HPDE6-E6E7 (cell line): ENCODE data around the gene CHSY3.

Experiments
- DNase-seq: peaks from one replicate; pipeline ENCODE4 v3.0.0; 2011; ENCODE audit warnings: missing footprints; ENCODE audit errors: extremely low spot score

CHSY3 gene

DNA sequence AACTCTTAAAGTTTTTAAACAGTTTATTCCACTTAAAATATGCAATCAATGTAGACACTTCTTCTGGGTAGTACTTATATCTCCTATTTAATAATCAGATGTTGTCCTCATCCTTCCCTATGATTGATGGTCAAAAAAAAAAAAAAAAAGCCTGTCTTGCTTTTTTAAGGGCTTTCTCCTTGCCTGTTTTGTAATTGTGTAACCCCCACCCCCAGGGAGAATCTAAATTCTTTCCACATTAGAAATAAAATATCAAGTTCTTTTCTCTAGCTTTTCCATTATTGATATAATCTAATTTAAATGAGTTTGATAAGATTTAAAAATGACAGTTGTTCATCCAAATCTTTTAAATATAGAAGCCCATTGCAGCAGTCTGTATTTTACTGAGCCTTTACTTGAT is 119.7 kb downstream of the CHSY3 start:
- DNase-seq, result no peak

DNA sequence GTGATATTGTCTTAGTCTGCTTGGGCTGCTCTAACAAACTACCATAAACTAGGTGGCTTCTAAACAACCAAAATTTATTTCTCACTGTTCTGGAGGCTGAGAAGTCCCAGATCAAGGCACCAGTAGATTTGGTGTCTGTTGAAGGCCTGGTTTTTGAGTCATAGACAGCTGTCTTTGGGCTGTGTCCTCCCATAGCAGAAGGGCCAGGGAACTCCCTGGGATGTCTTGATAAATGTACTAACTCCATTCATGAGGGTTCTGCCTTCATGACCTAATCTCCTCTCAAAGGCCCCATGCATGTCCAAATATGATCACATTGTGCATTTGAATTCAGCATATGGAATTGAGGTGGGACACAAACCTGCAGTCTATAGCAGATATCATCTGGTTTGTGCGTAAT is 121.2 kb downstream of the CHSY3 start:
- no peak for DNase-seq

DNA sequence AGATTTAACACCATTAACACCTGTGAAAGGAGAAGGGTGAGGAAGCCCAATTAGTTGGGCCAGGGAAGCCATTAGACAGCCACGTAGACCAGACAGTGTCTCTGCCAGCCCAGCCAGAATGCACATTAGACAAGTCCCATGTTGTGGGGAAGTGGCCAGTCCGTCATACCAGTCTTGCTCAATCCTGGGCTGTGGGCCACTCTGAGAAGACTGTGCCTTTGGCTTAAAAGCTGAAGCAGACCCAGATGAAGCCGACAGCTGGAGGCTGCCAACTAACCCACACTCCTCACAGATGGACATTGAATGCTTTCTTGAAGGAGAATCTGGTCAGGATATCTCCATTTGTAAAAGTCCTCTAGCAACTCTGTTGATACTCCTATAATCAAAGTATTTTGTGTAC is 128.5 kb downstream of the CHSY3 start:
- no peak for DNase-seq

DNA sequence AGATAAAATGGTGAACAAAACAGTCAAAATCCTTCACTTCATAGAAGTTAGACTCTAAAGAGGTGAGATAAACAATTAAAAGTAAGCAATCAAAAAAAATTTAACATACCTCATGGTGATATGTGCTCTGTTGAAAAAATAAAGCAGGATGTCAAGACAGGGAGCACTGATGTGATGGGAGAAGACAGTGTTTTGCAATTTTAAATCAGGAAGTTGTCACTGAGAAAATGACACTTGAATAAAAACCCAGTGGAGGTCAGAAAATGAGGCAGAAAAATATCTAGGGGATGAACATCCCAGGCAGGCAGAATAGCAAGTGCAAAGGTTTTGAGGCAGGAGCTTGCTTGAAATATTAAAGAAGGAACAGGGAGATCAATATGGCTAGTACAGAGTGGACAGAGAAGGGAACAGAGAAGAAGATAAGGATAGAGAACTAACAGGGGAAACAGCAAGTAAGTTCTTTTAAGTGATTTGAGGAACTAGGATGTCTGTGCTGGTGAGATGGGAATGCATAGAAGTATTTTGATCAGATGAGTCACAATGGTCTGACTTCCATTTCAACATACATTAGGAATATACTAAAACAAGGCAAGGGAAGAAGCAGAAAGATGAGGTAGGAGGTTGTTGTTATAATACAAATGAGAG is 130.4 kb downstream of the CHSY3 start:
- DNase-seq, result no peak

DNA sequence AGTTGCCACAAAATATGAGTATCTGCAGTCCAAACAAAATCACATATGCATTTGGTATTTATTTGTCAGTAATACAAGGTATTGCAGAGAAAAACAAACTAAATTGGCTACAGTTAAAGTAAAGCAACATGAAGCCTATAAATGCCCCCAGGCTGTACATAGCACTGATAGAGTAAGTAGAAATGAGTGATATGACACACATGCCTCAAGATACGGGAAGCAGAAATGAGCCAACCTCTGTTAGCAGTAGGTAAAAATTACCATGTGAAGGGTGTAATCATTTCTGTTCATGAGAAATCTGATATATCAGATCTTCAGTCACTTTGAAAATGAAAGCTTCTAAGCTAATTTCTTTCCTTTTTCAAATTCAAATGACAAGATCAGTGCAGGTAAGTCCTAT is 131.1 kb downstream of the CHSY3 start:
- no peak for DNase-seq

DNA sequence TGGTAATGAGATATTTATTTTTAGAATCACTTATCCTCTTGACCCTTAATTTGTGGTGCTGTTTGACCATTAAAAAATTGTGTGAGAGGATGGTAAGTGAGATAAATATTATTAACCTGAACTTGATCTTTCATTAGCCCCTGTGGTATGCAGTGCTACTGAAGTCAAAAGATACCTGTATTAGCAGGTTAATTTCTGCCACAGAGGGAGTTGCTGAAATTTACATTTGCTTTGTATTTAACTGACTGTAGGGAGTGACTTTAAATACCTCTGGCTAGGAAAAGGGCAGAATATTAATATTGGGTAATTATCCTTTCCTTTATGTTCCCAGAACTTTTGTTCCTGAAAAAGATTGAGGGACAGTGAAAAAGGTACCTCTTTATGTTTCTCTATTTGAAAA is 133.6 kb downstream of the CHSY3 start:
- no peak for DNase-seq

DNA sequence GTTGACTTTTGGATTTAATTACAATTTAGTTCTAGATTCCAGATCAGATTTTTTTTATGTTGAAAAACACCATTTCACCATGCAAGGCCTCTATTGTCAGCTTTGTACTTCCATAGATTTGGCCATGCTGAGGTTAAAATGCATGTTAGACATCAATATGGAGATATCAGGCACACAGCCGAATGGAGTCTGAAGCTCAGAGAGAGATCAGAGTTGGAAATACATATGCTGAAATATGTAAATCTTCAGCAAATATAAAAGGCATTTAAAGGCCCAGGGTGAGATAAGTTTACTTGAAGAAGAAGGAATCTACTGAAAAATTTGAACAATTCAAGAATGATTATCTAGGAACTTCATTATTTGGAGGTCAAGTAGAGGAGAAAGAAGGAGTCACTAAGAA is 139.6 kb downstream of the CHSY3 start:
- no peak for DNase-seq

DNA sequence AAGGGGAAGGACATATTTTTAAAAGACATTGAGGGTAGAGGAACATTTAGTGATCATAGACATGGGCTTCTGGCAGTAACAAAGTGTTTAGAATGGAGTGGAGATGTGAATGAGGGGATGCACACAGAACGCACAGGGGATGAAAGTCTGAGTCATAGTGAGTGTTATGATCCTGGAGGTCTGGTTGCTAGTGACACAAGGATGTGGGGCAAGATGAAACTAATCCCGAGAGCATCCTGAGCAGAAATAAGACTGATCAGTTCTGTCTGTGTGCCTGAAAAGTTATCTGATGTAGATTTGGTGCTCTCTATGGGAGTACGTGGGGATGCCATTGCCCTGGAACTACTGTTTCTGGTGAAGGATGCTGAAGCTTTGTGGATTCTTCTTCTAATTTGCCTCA is 141.1 kb downstream of the CHSY3 start:
- DNase-seq, result no peak

DNA sequence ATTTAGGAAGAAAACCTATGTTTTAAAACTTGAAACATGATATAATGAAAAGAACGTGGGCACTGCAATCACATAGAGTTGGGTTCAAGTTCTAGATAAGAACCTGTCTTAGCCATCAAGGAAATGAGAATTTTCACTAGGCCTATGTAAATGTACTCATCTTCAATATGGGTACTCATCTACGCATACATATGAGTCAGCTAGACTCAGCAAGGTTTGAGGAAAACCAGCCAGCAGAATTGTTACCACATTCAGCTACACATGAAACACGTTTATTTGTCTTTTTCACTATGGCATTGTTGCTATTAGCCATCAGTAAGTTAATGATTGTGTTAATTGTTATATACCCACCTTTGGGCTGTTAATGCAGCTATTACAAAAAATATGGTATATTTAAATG is 146.3 kb downstream of the CHSY3 start:
- no peak for DNase-seq

DNA sequence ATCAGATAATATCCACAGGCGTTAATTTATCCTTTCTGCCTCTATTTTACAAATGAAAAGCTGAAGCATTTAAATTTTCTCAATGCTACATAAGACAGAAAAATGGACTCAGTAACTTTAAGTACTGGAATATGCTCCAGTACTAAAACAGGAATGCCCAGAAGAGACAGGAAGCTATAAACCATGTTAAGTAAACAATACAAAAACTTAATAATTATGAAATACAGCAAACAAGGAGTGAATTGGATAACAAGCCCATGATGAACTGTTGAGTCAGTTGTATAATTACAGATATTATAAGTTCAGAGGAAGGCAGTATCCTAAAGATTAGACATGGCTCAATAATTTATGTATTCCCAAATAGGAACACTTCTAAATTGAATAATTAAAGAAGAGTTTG is 148.5 kb downstream of the CHSY3 start:
- DNase-seq, result no peak

DNA sequence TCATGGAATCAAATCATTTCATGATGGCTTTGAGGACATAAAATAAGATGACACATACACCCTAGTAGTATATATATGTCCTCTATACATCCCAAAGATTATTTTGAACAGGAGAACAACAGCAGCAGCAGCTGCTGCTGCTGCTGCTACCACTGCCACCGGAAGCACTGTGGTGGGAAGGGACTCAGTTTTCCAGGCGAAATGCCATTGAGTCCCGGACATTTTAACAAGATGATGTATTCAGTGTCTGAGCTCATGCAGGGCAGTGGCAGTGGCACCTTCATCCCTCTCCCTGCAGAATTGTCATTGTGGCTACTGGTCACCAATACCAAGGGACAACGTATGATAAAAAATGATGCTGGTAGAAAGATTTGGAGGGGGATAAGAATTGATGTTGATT is 151.3 kb downstream of the CHSY3 start:
- DNase-seq, result no peak

DNA sequence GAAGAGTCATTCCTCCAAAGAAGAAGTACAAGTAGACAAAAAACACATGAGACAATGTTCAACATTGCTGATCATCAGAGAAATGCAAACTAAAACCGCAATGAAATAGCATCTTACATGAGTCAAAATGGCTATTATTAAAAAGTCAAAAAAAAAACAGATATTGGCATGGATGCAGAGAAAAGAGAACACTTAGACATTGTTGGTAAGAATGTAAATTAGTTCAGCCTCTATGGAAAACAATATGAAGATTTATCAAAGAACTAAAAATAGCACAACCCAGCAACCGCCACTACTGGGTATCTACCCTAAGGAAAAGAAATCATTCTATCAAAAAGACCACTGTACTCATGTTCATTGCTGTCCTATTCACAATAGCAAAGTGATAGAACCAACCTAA is 157.5 kb downstream of the CHSY3 start:
- no peak for DNase-seq

DNA sequence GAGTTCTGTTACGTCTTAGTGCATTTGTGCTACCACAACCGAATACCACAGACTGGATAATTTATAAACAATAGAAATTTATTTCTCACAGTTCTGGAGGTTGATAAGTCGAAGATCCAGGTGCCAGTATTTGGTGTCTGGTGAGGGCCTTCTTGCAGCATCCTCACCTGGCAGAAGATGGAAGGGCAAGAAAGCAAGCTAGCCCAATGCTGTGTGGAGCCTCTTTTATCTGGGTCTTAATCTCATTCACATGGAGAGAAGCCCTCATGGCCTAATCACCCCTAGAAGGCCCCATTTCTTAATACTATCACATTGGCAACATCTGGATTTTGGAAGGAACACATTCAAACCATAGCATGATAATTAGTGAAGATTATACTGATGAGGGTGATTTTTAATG is 159.3 kb downstream of the CHSY3 start:
- DNase-seq, result no peak

DNA sequence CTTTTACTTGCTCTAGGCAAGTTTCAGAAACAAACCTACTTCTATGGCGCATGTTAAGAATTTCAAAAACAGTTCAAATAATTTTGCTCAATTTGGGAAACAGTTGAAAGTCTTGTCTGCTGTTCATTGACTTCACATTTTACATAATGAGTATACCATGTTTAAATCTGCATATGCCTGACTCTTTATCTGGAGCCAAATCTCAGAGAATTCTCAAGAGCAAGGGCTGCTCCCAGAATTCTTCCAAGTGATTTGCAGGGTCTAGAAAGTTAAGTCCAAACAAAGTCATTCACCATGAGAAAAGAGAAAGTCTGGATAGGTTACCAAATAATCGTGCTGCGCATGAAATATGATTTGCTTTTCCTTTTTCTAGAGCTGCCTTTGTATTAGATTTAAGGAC is 160.2 kb downstream of the CHSY3 start:
- no peak for DNase-seq

DNA sequence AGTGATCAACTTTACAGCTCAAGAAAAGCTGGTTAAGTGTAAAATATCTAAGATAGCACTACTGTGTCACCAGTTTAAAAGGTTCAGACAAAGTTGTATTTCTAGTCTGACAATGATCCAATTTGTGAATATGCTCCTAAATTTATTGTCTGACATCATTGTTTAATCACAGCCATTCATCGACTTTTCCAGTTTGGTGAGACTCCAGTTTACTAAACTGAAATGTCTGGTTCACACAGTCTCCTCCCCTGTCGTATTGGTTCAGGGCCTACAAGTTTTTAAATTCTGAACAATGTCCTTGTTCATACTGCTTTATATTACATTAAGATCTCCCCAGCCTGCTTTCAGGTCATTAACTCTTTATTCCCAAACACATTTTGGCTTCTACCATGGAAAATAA is 161.4 kb downstream of the CHSY3 start:
- DNase-seq, result no peak

DNA sequence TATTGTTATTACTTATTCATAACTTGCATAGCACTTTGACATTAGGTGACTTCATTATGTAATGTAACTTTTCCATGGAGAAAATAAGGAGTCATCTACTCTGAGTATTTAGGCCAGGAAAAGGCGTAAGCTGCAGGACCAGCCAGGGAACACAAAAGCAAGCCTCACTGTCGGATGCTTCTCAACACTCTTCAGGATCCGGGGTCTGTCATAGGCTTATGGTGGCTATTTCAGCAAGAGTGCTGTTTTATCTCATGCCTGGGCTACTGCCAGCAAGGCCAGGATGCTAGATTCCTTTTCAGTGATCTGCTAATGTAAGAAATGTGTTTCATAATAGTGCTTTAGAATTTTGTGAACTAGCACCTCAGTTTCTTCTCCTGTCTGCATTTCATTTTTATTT is 162.4 kb downstream of the CHSY3 start:
- DNase-seq, result no peak

DNA sequence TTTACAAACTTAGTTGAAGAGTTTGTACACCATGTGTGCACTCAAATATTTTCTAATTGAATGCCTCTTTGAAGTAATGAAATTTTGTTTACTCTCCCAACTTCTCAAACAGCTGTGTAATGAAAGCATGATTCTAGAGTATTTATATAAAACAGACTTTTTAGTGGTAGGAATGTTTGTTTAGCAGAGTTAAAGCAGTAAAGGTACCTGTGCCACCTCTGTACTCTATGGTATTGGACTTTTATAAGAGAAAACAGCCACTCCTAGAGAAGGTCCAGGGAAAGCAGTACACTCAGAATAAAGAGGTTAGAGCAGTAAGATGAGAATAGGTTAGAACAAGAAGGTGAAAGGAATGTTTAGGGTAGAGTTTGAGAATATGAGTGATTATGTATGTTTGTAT is 163.1 kb downstream of the CHSY3 start:
- no peak for DNase-seq

DNA sequence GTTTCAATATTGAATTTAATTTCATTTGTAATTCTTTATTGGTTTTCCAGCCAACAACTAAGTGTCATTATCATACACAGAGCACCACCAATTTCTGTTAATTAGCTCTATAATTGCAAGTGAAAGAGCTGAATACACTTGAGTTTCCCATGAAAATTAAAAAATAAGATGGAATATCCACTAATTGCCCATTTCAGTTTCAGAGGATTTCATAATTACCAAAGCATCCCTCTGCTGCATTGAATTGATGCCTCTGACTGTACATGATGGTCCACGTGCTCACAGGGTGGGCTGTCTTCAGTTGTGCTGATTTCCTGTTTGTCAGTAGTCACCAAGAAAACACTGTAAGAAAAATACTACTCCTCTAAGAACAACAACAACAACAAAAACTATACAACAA is 163.8 kb downstream of the CHSY3 start:
- no peak for DNase-seq

DNA sequence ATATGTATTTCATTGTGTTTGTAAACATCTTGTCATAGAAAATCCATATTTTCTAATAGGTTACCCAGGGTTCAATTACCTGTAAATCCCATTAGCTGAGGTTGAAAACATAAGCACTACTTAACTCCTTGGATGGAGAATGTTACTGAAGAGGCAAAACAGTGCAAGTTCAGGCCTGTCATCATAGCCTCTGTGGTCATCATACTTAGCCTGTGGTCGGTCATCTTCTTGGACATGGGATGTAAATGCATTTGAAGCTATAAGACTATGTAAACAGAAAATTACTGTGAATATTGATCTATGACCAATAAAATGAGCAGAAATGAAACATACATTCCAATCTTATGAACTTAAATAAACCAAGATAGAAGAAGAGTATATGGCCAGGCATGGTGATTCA is 164.7 kb downstream of the CHSY3 start:
- DNase-seq, result no peak

DNA sequence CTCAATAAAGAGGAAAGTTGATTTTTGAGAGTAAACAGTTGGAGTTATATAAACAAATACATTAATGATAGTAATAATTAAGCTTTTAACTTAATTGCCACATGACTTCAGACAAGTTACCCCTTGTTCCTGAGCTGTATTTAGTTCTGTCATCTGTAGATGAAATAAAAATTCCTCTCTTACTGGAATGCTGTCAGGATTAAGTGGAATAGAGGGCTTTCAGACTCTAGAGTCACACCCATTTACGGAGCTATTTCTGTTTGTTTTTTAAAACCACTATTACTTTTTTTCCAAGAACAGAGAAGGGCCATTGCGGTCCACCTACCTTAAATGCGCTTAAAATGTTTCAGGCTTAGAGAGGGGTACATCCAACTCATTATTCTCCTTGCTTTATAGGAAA is 170.6 kb downstream of the CHSY3 start:
- DNase-seq, result no peak

DNA sequence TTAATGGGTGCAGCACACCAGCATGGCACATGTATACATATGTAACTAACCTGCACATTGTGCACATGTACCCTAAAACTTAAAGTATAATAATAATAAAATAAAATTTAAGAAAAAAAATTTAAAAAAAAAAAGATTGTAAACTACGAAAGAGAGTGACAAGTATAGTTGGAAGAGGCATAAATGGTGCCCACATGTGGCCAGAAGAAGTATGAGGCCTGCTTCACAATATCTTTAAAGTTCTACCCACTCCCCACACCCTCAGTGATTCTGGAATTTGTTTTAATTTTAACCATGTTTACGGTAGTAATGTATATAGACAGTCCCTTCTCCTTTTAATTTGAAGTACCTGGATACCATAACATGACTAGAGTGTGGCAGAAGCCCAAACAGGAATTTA is 172.7 kb downstream of the CHSY3 start:
- DNase-seq, result no peak

DNA sequence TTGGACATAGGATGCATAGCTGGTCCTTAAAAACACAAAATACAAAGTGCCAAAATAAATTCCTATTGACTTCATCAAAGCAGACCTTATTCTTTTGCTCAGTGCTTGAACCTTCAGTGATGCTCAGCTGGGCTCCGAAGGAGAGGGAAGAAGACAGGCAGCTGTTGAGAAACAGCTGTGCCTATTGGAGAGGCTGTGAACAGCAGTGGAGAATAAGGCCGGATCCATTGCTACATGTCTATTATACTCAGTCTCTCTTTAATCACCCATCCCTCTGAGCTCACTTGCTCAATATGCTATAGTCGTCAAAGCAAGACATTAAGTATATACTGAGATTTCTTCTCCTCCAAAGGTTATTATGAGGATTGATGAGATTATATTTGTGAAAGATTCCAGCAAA is 174.4 kb downstream of the CHSY3 start:
- DNase-seq, result no peak

DNA sequence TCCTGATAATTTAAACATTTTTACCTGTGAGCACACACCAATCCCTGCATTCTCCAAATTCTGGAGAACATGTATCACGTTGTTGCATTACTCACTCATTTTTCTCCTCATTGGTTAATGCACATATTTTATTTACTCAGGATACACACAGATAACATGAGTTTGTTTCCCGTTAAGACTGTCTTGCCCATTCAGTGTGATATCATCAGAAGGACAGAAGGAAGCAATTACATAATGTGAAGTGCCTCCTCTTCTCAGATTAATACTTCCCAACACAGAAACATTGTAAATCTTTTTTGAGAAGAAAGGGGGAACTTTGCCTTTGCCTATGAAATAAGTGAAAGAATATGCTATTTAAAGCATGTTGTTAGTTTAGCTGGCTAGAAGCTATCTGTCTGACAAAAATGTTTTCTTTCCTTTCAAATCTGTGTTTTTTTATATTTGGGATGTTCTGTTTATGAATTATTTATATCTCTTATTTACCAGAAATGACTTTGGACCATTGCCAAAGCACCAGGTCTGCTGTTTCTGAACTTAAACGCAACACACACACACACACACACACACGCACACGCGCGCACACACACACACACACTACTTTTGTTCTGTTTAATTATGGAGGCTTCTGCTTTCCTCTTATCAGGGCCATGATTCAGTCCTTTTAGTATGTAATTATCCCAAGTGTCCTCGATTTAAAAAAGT is 186.5 kb downstream of the CHSY3 start:
- no peak for DNase-seq

DNA sequence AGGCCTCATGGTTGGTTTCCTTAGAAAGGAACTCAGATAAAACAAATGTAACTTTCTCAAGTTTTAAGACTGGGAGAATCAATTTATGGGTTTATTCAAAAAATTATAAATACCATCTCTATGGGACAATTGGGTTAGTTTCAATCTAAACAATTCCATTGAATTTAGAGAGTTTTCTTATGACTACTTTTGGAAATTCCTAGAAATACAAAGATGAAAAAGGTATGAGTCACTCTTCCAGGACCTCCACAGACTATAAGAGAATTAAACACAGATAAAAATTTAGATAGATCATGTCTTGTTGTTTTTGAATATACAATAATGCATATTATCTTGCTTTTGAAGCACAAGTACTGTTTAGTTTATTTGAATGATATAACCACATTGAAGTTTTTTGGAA is 188.7 kb downstream of the CHSY3 start:
- DNase-seq, result no peak
